Measurements from ENCODE around the gene PABPN1L. TPM values are rescaled to one million over a fixed set of nuclear protein-coding genes. Genes with fewer than 3 reads are reported as not detected.

The PABPN1L gene
- total and polyA plus RNA-seq, 10 of the 15 experiments (the other 5 are each of a cell fraction or from before 2014, with no cell fraction given), result not detected

DNA sequence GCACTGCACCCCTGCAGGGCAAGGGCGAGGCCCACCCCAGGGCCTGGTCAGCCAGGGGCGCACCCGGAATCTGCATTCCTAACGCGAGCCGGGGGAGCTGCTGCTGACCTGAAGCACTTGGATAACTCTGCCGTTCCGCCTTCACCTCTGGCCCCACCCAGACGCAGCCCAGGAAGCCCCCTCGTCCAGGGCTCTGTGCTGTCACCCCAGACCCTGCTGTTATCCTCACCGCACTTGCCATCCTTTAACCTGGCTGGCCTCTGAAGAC is 13.3 kb upstream of the PABPN1L start:
- ChIA-PET SMC1A (ENCODE audit: uncharacterized antibody, unreplicated experiment) (no interaction called here), RAD21 (ENCODE audit: unreplicated experiment) (no interaction called here), POLR2A (no interaction called here), CTCF (no interaction called here)
- no peaks in the 10 kb centered on the region for H3K4me1 ChIP-seq (ENCODE audit: control insufficient read depth, insufficient read depth, low read length)
- no peak overlapping the region for H2AFZ ChIP-seq (ENCODE audit: control insufficient read depth, low read depth, low read length)
- ATAC-seq, result no peak
- H3K9me3 ChIP-seq (replicated peaks; ENCODE audit: control insufficient read depth, insufficient read depth, low read length), result no peaks in the 10 kb centered on the region
- no peak overlapping the region for H3K4me3 ChIP-seq
- TF ChIP-seq MTA2 (IDR thresholded peaks at IDR 0.05; ENCODE audit: low read depth) (no peak), POLR2AphosphoS5 (IDR thresholded peaks at IDR 0.05; ENCODE audit: low read length) (no peak), STAT3 (IDR thresholded peaks at IDR 0.05; ENCODE audit: low read depth, low read length) (no peak), MXI1 (IDR thresholded peaks at IDR 0.05; ENCODE audit: low read depth, low read length) (no peak), BRCA1 (IDR thresholded peaks at IDR 0.05; ENCODE audit: low read depth, low read length) (no peak)
- H4K20me1 ChIP-seq (ENCODE audit: control insufficient read depth, insufficient read depth), result no peaks in the 10 kb centered on the region
- in situ Hi-C loops (cut with MboI) (no loop called here), intact Hi-C loops (cut with micrococcal nuclease; ENCODE audit: unreplicated experiment) (no loop called here)
- no peak for FAIRE-seq
- H3K27me3 ChIP-seq (replicated peaks in 1 of 2; ENCODE audit: control insufficient read depth in 2 of 2, insufficient read depth in 2 of 2, low read length in 1 of 2), result no peaks in the 10 kb centered on the region
- BruUV-seq (replicated peaks), result no TSS peak
- WGBS (ENCODE audit: insufficient coverage, insufficient replicate concordance, low lambda C conversion rate, missing lambda C conversion rate), result 91% methylated on average over 11 of the region's 11 CpGs
- peaks cover 2 to 4% of the 10 kb centered on the region in 2 experiments; a peak in 3 of 4 replicates for H3K36me3 ChIP-seq (ENCODE audit: control insufficient read depth in 2 of 2, insufficient read depth in 2 of 2, low read length in 1 of 2)
- H3K4me2 ChIP-seq (ENCODE audit: control insufficient read depth, insufficient read depth), result no peak overlapping the region
- H3K79me2 ChIP-seq (ENCODE audit: control insufficient read depth, insufficient read depth, low read length), result no peaks in the 10 kb centered on the region
- no peak for DNase-seq (ENCODE audit: low read depth, low spot score)
- H3K9ac ChIP-seq (ENCODE audit: control insufficient read depth, insufficient read depth, low read length), result no peak overlapping the region
- no peak overlapping the region for H3K27ac ChIP-seq (ENCODE audit: control insufficient read depth, insufficient read depth)

DNA sequence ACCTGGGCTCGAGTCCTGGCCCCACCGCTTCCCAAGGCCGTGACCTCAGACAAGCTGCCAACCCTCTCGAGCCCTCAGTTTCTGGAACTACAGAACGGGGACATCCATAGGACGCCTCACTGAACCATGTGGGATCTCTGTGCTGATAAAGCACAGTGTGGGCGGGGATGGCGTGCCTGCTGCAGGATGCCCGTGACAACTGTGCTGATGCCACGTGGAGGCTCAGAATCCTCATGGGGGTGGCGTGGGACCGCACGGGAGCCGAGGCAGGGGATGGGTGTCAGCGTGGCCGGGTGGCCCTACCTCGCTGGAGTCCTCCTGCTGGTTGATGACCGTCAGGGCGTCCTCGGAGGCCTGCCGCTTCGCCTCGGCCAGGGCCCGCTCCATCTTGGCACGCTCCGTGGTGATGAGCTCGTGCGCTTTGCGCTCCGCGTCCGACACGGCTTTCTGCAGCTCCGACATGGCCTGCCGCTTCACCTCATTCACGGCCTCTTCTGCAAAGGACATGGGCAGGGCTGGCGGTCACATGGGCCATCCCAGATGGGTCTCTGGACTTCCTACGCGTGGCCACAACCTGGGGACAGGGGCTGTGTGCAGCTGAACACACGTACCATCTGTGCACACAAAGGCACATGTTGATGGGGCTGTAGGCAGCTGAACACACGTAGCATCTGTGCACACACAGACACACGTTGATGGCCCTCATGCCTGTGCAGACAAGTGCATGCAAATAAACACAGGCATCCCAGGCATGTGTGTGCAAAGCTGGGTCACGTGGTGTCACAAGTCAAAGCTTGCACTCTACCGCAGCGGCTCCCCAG is 12.7 kb upstream of the PABPN1L start:
- in situ Hi-C loops (cut with MboI), result no loop called here
- ChIA-PET POLR2A (no interaction called here), CTCF (no interaction called here), SMC1A (ENCODE audit: uncharacterized antibody, unreplicated experiment) (no interaction called here), RAD21 (ENCODE audit: unreplicated experiment) (no interaction called here)
- TF ChIP-seq, protein P1, sequence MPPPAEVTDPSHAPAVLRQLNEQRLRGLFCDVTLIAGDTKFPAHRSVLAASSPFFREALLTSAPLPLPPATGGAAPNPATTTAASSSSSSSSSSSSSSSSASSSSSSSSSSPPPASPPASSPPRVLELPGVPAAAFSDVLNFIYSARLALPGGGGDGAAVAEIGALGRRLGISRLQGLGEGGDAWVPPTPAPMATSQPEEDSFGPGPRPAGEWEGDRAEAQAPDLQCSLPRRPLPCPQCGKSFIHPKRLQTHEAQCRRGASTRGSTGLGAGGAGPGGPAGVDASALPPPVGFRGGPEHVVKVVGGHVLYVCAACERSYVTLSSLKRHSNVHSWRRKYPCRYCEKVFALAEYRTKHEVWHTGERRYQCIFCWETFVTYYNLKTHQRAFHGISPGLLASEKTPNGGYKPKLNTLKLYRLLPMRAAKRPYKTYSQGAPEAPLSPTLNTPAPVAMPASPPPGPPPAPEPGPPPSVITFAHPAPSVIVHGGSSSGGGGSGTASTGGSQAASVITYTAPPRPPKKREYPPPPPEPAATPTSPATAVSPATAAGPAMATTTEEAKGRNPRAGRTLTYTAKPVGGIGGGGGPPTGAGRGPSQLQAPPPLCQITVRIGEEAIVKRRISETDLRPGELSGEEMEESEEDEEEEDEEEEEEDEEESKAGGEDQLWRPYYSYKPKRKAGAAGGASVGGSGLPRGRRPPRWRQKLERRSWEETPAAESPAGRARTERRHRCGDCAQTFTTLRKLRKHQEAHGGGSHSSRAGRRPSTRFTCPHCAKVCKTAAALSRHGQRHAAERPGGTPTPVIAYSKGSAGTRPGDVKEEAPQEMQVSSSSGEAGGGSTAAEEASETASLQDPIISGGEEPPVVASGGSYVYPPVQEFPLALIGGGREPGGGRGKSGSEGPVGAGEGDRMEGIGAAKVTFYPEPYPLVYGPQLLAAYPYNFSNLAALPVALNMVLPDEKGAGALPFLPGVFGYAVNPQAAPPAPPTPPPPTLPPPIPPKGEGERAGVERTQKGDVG (CRISPR knock-in tag; IDR thresholded peaks at IDR 0.05), result no peak
- no peak for TF ChIP-seq POLR2AphosphoS5 (IDR thresholded peaks at IDR 0.05; ENCODE audit: low read length)
- Histone ChIP-seq H3K9me3 (replicated peaks; ENCODE audit: control insufficient read depth, insufficient read depth, low read length) (no peaks in the 10 kb centered on the region), H3K9ac (ENCODE audit: control insufficient read depth, insufficient read depth, low read length) (no peak overlapping the region), H3K27ac (ENCODE audit: control insufficient read depth, insufficient read depth) (no peak overlapping the region), H3K4me2 (ENCODE audit: control insufficient read depth, insufficient read depth) (no peak overlapping the region), H3K27me3 (replicated peaks in 1 of 2; ENCODE audit: control insufficient read depth in 2 of 2, insufficient read depth in 2 of 2, low read length in 1 of 2) (no peaks in the 10 kb centered on the region), H3K4me1 (ENCODE audit: control insufficient read depth, insufficient read depth, low read length) (no peaks in the 10 kb centered on the region), H4K20me1 (ENCODE audit: control insufficient read depth, insufficient read depth) (no peaks in the 10 kb centered on the region), H3K79me2 (ENCODE audit: control insufficient read depth, insufficient read depth, low read length) (no peaks in the 10 kb centered on the region), H3K36me3 (ENCODE audit: control insufficient read depth in 2 of 2, insufficient read depth in 2 of 2, low read length in 1 of 2) (peaks cover 2 to 4% of the 10 kb centered on the region in 2 experiments; a peak in 3 of 4 replicates), H3K4me3 (no peak overlapping the region), H2AFZ (ENCODE audit: control insufficient read depth, low read depth, low read length) (no peak overlapping the region)
- 90% methylated on average over 30 of the region's 45 CpGs for WGBS (ENCODE audit: insufficient coverage, insufficient replicate concordance, low lambda C conversion rate, missing lambda C conversion rate)
- intact Hi-C loops (cut with micrococcal nuclease; ENCODE audit: unreplicated experiment), result no loop called here
- DNase-seq (ENCODE audit: low read depth, low spot score) (no peak), ATAC-seq (no peak), FAIRE-seq (no peak)
- no TSS peak for BruUV-seq (replicated peaks)
